GM23248 (cell line): ENCODE data around the gene L3MBTL1. TPM values are rescaled to one million over a fixed set of nuclear protein-coding genes. Genes with fewer than 3 reads are reported as not detected.

ENCODE experiments used
- DNase-seq: peaks from one replicate; pipeline ENCODE4 v3.0.0-alpha.2; 2015
- H2AFZ ChIP-seq: fragments of 200-600 bp; sonication (generic); 2 replicates; pipeline ENCODE4 v1.6.1; 2016; ENCODE audit warnings: antibody characterized with exemption
- H3F3A ChIP-seq: fragments of 200-600 bp; sonication (generic); 2 replicates; pipeline ENCODE4 v1.6.1; 2016; ENCODE audit warnings: mild to moderate bottlenecking, antibody characterized with exemption, mixed run types; ENCODE audit not compliant: insufficient read depth
- H3K27ac ChIP-seq: fragments of 200-600 bp; sonication (generic); 2 replicates; pipeline ENCODE4 v1.5.1; 2016; ENCODE audit warnings: mild to moderate bottlenecking
- H3K27me3 ChIP-seq: fragments of 200-600 bp; sonication (generic); replicated peaks from 2 replicates; pipeline ENCODE4 v1.6.1; 2016; ENCODE audit warnings: mild to moderate bottlenecking; ENCODE audit not compliant: insufficient read depth
- H3K36me3 ChIP-seq: fragments of 200-600 bp; sonication (generic); 2 replicates; pipeline ENCODE4 v1.6.1; 2016; ENCODE audit warnings: low read depth, mild to moderate bottlenecking
- H3K4me1 ChIP-seq: fragments of 200-600 bp; sonication (generic); 2 replicates; pipeline ENCODE4 v1.6.1; 2016; ENCODE audit warnings: mild to moderate bottlenecking; ENCODE audit not compliant: insufficient read depth
- H3K4me2 ChIP-seq: fragments of 200-600 bp; sonication (generic); one replicate; pipeline ENCODE4 v1.6.1; 2016; ENCODE audit warnings: mild to moderate bottlenecking; ENCODE audit not compliant: unreplicated experiment
- H3K4me3 ChIP-seq: fragments of 200-600 bp; sonication (generic); 2 replicates; pipeline ENCODE4 v1.5.1; 2016; ENCODE audit warnings: mild to moderate bottlenecking
- H3K79me2 ChIP-seq: fragments of 200-600 bp; sonication (generic); 2 replicates; pipeline ENCODE4 v1.6.1; 2016; ENCODE audit warnings: mild to moderate bottlenecking; ENCODE audit not compliant: insufficient read depth
- H3K9ac ChIP-seq: fragments of 200-600 bp; sonication (generic); 2 replicates; pipeline ENCODE4 v1.6.1; 2016; ENCODE audit warnings: mild to moderate bottlenecking
- H3K9me2 ChIP-seq: fragments of 200-600 bp; sonication (generic); 2 replicates; pipeline ENCODE4 v1.6.1; 2016; ENCODE audit warnings: mixed run types, mild to moderate bottlenecking, moderate library complexity; ENCODE audit not compliant: insufficient read depth
- H3K9me3 ChIP-seq: fragments of 200-600 bp; sonication (generic); one replicate; pipeline ENCODE4 v1.6.1; 2017; ENCODE audit warnings: low read depth
- H4K20me1 ChIP-seq: fragments of 200-600 bp; sonication (generic); 2 replicates; pipeline ENCODE4 v1.6.0; 2016; ENCODE audit not compliant: insufficient read depth
- EZH2 ChIP-seq: fragments of 200-600 bp; sonication (generic); IDR thresholded peaks from 2 replicates; pipeline ENCODE4 v1.6.1; 2018; ENCODE audit warnings: antibody characterized with exemption, mild to moderate bottlenecking; ENCODE audit not compliant: insufficient read depth, poor library complexity, severe bottlenecking
- EZH2phosphoT487 ChIP-seq: fragments of 200-600 bp; sonication (generic); IDR thresholded peaks from 2 replicates; pipeline ENCODE4 v1.6.1; 2018; ENCODE audit warnings: antibody characterized with exemption, moderate library complexity, mild to moderate bottlenecking, low read depth; ENCODE audit not compliant: insufficient read depth
- WGBS, 2 experiments: methylation state at CpG; one replicate each; pipeline ENCODE4 v1.1.6; 2015 to 2017; ENCODE audit warnings: low lambda C conversion rate in 2 of 2, low coverage in 1 of 2; ENCODE audit errors: missing lambda C conversion rate in 2 of 2; 5-methylcytosine and 5-hydroxymethylcytosine counted together
- in situ Hi-C: fragments of 300-500 bp; cut with MboI; formaldehyde crosslinking; loops from 2 replicates; pipeline ENCODE4 v1.15.0; 2020
- polyA plus RNA-seq: library from polyadenylated mRNA; unstranded; fragments of >200 nt; fragmentation: Nextera tagmentation; extraction: Ambion mirVana; gene quantifications from 2 replicates; pipeline ENCODE4 v1.2.1, GENCODE V29; 2016
- total RNA-seq: library from RNA; depleted of rRNA; stranded (reverse); fragments of >200 nt; shearing (Covaris generic); gene quantifications from 2 replicates; pipeline ENCODE4 v1.2.3, GENCODE V29; 2014

L3MBTL1 gene
- total and polyA plus RNA-seq, 2 experiments from 2014 or later: 0.22 to 0.35 TPM

DNA sequence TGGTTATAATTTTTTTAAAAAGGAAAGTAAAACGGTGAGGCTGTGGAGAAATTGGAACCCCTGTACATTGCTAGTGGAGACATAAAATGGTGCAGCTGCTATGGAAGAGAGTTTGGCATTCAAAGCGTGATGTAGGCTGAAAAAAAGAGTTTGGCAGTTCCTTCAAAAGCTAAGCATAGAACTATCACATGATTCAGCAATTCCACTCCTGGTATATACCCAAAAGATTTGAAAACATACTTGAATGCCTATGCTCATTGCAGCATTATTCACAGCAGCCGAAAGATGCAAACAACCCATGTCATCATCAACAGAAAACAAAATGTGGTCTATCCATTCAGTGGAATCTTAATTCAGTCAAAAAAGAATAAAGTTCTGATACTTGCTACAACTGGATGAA is 46.9 kb downstream of the L3MBTL1 start:
- Histone ChIP-seq H3F3A (no peaks in the 10 kb centered on the region), H2AFZ (no peak overlapping the region), H3K9ac (no peak overlapping the region), H3K27me3 (no peaks in the 10 kb centered on the region), H3K9me2 (no peaks in the 10 kb centered on the region), H3K4me3 (no peak overlapping the region), H3K4me1 (no peaks in the 10 kb centered on the region), H3K79me2 (no peaks in the 10 kb centered on the region), H3K27ac (no peak overlapping the region), H3K4me2 (no peak overlapping the region), H4K20me1 (no peaks in the 10 kb centered on the region), H3K9me3 (no peaks in the 10 kb centered on the region), H3K36me3 (no peaks in the 10 kb centered on the region)
- in situ Hi-C loops: no loop called here
- no peak for TF ChIP-seq EZH2phosphoT487
- TF ChIP-seq EZH2: no peak
- 73 to 74% methylated on average over 3 of the region's 3 CpGs for WGBS, 2 experiments
- DNase-seq: no peak

DNA sequence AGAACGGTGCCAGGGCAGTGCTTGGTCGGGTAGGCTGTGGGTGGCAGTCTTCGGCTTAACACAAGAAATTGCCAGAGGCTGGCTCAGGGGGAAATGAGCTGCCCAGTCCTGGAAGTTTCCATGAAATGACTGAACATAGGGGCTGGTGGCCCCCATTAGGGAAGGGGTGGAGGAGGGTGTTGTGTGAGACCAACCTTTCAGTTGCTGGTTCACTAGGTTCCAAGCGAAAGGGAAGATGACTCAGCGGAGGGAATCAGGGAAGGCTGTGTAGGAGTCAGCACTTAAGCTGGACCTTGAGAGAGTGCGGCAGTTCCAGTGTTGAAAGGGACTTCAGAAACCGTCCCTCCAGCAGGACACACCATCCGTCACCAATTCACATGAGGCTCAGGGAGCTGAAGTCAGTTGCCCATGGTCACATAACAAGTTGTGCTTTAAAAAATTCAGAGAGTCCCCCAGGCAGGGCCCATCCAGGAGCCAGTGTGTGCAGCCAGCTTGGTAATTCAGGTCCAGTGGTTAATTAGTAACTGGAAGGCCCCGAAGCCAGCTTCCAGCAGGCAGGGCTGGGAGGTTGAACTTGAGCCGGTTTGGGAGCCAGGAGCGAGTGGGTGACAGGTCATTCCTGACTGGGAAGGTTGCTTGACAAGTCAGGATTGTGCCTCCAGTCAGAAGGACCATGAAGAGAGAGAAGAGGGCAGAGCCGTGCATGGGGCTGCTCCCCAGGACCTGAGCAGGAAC is 51.1 kb downstream of the L3MBTL1 start, which contains the start of gene SGK2:
Gene SGK2 (plus strand): TSS at position 616 of the 735 bp plus-strand sequence. CDS start 7,469 bp downstream, outside the sequence.
- Histone ChIP-seq H2AFZ (no peak within 1 kb of the TSS), H4K20me1 (no peaks in the 10 kb centered on the region), H3K79me2 (no peaks in the 10 kb centered on the region), H3K27me3 (no peaks in the 10 kb centered on the region), H3K36me3 (no peaks in the 10 kb centered on the region), H3K9ac (no peak within 1 kb of the TSS), H3K4me3 (no peak within 1 kb of the TSS), H3K9me2 (no peaks in the 10 kb centered on the region), H3K4me1 (no peaks in the 10 kb centered on the region), H3K27ac (no peak within 1 kb of the TSS), H3F3A (no peaks in the 10 kb centered on the region), H3K4me2 (no peak within 1 kb of the TSS), H3K9me3 (no peaks in the 10 kb centered on the region)
- in situ Hi-C loops: no loop called here
- TF ChIP-seq EZH2phosphoT487 (no peak), EZH2 (no peak)
- 78 to 84% methylated on average over 12 of the region's 12 CpGs for WGBS, 2 experiments
- DNase-seq: peak; percentile 29

DNA sequence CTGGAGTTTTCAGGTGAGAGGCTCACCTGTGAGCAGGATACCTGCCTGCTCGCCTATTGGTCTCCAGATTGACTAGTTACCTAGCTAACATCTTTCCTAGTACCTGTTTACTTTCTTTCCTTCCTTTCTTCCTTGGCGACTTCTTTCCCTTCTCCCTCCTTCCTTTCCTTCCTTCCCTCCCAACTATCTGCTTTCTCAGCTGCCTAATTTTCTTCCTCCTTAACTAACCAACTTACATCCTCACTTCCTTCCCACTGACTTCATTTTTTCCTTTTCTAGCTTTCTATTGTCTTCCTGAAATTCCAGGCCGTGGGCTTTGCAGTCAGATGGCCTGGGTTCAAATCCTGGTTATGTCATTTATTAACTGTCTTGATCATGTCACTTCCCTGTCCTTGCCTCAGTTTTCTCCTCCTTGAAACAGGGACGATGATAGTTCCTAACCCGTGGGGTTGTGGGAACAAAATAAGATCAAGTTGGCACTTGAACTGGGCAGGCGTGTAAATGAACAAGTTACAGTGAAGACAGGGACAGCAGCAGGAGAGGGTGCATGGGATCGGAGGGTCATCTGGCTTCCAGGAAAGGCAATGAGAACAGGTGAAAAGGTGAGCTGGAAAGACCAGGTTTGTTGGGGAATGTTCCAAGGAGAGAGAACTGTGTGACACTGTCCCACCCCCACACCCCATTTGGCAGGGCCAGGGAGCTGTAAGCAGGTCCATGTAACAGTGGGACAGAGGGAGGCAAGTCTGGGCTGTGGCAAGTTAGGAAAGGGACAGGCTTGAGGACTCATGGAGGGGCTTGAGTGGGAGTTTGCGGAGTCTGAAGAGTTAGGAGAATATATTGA is 51.9 kb downstream of the L3MBTL1 start:
- TF ChIP-seq EZH2phosphoT487 (no peak), EZH2 (no peak)
- in situ Hi-C loops: no loop called here

DNA sequence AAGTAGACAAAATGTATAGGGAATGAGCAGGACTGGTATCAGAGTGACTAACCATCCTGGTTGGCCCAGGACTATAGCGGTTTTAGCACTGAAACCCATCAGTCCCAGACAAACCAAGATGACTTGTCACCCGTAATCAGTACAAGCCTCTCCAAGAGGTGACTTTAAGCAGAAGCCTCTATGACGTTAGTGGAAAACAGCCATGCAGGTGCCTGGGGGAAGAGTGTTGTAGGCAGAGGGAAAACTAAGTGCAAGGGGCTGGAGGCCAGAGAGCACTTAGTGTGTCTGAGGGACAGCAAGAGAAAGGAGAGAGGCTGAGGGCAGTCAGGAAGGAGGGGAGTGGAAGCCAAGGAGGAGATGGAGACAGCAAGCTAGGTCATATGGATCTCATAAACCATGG is 53.5 kb downstream of the L3MBTL1 start:
- in situ Hi-C loops: no loop called here
- 80 to 88% methylated on average over 3 of the region's 3 CpGs for WGBS, 2 experiments
- Histone ChIP-seq H3K9me2 (no peaks in the 10 kb centered on the region), H3K36me3 (no peaks in the 10 kb centered on the region), H3K4me3 (no peak overlapping the region), H3K9me3 (no peaks in the 10 kb centered on the region), H3K27ac (no peak overlapping the region), H4K20me1 (no peaks in the 10 kb centered on the region), H3K4me2 (no peak overlapping the region), H3K79me2 (no peaks in the 10 kb centered on the region), H2AFZ (no peak overlapping the region), H3K27me3 (no peaks in the 10 kb centered on the region), H3K9ac (no peak overlapping the region), H3K4me1 (no peaks in the 10 kb centered on the region), H3F3A (no peaks in the 10 kb centered on the region)
- TF ChIP-seq EZH2: no peak
- TF ChIP-seq EZH2phosphoT487: no peak
- DNase-seq: no peak

More for the DNA sequence above, 51.9 kb downstream of the L3MBTL1 start:
- DNase-seq: no peak
- no peaks in the 10 kb centered on the region for H3K79me2 ChIP-seq
- H2AFZ ChIP-seq: no peak overlapping the region
- no peak overlapping the region for H3K4me3 ChIP-seq
- H3K27ac ChIP-seq: no peak overlapping the region
- H3K9me2 ChIP-seq: no peaks in the 10 kb centered on the region
- H4K20me1 ChIP-seq: no peaks in the 10 kb centered on the region
- no peak overlapping the region for H3K4me2 ChIP-seq
- H3K9me3 ChIP-seq: no peaks in the 10 kb centered on the region
- no peak overlapping the region for H3K9ac ChIP-seq
- no peaks in the 10 kb centered on the region for H3F3A ChIP-seq
- WGBS, 2 experiments: 61 to 64% methylated on average over 8 of the region's 8 CpGs
- no peaks in the 10 kb centered on the region for H3K27me3 ChIP-seq
- H3K4me1 ChIP-seq: no peaks in the 10 kb centered on the region
- no peaks in the 10 kb centered on the region for H3K36me3 ChIP-seq
